Body of pancreas (tissue), 4 donors: Measurements from ENCODE around the gene NAA25. TPM values are rescaled to one million over a fixed set of nuclear protein-coding genes. Genes with fewer than 3 reads are reported as not detected.

ENCODE experiments used
- ATAC-seq: fragments of 150-250 bp; one replicate; pipeline ENCODE4 v1.9.1; 2016
- DNase-seq, 4 donors: peaks; one replicate each; pipeline ENCODE4 v3.0.0-alpha.2; 2019
- H3K27ac ChIP-seq, 4 donors: fragments of 200-600 bp; sonication (generic); 1 replicate in 3 of 4; 2 replicates in 1 of 4; pipeline versions ENCODE4 v1.5.1 to v1.6.1; 2016 to 2019; ENCODE audit warnings: mild to moderate bottlenecking in 1 of 4, mixed read lengths in 1 of 4, moderate library complexity in 1 of 4
- H3K27me3 ChIP-seq, 2 donors: fragments of 200-600 bp; sonication (generic); one replicate each; pipeline ENCODE4 v1.6.0; 2016; ENCODE audit warnings: mild to moderate bottlenecking in 1 of 2
- H3K36me3 ChIP-seq, 2 donors: fragments of 200-600 bp; sonication (generic); replicated peaks in 1 of 2; 2 replicates each; pipeline ENCODE4 v1.5.1; 2016; ENCODE audit warnings: low read depth in 2 of 2; ENCODE audit not compliant: insufficient read depth in 1 of 2
- H3K4me1 ChIP-seq: fragments of 200-600 bp; sonication (generic); one replicate; pipeline ENCODE4 v1.6.0; 2016
- H3K4me3 ChIP-seq, 2 donors: fragments of 200-600 bp; sonication (generic); 1 replicate in 1 of 2; 2 replicates in 1 of 2; pipeline ENCODE4 v1.5.1; 2016 to 2019
- H3K9me3 ChIP-seq, 3 donors: fragments of 200-600 bp; sonication (generic); 1 replicate in 2 of 3; 2 replicates in 1 of 3; pipeline ENCODE4 v1.5.1; 2016
- POLR2A ChIP-seq, 3 donors: fragments of 450-650 bp; IDR thresholded peaks; one replicate each; pipeline ENCODE4 v1.6.1; 2016; ENCODE audit warnings: antibody characterized with exemption in 3 of 3, mild to moderate bottlenecking in 2 of 3
- WGBS, 2 donors: methylation state at CpG; one replicate each; pipeline ENCODE4 v1.1.5; 2017; 5-methylcytosine and 5-hydroxymethylcytosine counted together
- intact Hi-C: fragments of 100-400 bp; cut with DNase I; formaldehyde crosslinking; loops from one replicate; pipeline ENCODE4 v1.15.1; 2023
- microRNA-seq, 2 donors: library from miRNA; unstranded; fragments of <30 nt; microRNA quantifications; one replicate each; pipeline ENCODE4, GENCODE V29; 2016; ENCODE audit warnings: borderline number of aligned reads in 2 of 2, borderline replicate concordance in 2 of 2
- small RNA-seq: library from RNA; depleted of rRNA; stranded (forward); fragments of <200 nt; gene quantifications from one replicate; pipeline ENCODE3, GENCODE V24; 2016
- total RNA-seq, 2 donors: library from RNA; depleted of rRNA; stranded (reverse); fragments of >200 nt; gene quantifications; one replicate each; pipeline ENCODE4 v1.1.0, GENCODE V29; 2016
- TF ChIP-seq, protein P1 (sequence below), 7 experiments: fragments of 450-650 bp in 4 of 7; fragments of 200-600 bp in 3 of 7; sonication (generic) in 3 of 7; IDR thresholded peaks; one replicate each; pipeline ENCODE4 v1.5.1; 2016 to 2019; ENCODE audit warnings: antibody characterized with exemption in 7 of 7

Gene NAA25
- total RNA-seq, 2 donors from 2014 or later, result 12.5 to 17.6 TPM

DNA sequence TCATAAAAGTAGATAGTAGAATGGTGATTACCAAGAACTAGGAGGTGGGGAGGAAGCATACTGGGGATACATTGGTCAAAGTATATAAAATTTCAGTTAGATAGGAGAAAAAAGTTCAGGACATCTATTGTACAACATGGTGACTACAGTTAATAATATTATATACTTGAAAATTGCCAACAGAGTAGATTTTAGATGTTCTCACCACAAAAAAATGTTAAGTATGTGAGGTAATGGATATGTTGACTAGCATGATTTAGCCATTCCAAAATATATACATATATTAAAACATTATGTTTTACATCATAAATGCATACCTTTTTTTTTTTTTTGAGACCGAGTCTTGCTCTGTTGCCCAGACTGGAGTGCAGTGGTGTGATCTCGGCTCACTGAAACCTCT, 126.6 kb downstream of the NAA25 start:
- H3K27me3 ChIP-seq, result no peaks in the 10 kb centered on the region
- H3K36me3 ChIP-seq, result no peaks in the 10 kb centered on the region
- no peak overlapping the region for H3K27ac ChIP-seq
- intact Hi-C loops, result no loop called here
- 78 to 94% methylated on average over 2 of the region's 2 CpGs for WGBS, 2 donors
- DNase-seq (no peak), ATAC-seq (no peak)
- no peaks in the 10 kb centered on the region for H3K9me3 ChIP-seq
- H3K4me1 ChIP-seq, result no peaks in the 10 kb centered on the region
- H3K4me3 ChIP-seq, result no peak overlapping the region
- no peak for TF ChIP-seq POLR2A (IDR thresholded peaks at IDR 0.05)
- TF ChIP-seq, protein P1, sequence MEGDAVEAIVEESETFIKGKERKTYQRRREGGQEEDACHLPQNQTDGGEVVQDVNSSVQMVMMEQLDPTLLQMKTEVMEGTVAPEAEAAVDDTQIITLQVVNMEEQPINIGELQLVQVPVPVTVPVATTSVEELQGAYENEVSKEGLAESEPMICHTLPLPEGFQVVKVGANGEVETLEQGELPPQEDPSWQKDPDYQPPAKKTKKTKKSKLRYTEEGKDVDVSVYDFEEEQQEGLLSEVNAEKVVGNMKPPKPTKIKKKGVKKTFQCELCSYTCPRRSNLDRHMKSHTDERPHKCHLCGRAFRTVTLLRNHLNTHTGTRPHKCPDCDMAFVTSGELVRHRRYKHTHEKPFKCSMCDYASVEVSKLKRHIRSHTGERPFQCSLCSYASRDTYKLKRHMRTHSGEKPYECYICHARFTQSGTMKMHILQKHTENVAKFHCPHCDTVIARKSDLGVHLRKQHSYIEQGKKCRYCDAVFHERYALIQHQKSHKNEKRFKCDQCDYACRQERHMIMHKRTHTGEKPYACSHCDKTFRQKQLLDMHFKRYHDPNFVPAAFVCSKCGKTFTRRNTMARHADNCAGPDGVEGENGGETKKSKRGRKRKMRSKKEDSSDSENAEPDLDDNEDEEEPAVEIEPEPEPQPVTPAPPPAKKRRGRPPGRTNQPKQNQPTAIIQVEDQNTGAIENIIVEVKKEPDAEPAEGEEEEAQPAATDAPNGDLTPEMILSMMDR (IDR thresholded peaks at IDR 0.05), result no peak

DNA sequence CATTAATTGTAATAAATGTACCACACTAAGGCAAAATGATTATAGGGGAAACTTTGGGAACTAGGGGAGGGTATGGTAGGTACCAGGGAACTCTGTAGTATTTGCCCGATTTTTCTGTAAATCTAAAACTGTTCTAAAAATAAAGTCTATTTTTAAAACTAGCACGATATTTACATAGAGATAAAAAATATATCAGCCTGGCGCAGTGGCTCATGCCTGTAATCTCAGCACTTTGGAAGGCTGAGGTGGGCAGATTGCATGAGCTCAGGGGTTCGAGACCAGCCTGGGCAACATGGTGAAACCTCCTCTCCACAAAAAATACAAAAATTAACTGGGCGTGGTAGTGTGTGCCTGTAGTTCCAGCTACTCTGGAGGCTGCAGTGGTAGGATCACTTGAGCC, 128.0 kb downstream of the NAA25 start:
- Histone ChIP-seq H3K27ac (no peak overlapping the region), H3K9me3 (no peaks in the 10 kb centered on the region), H3K4me3 (no peak overlapping the region), H3K27me3 (no peaks in the 10 kb centered on the region), H3K36me3 (no peaks in the 10 kb centered on the region), H3K4me1 (no peaks in the 10 kb centered on the region)
- DNase-seq (no peak), ATAC-seq (no peak)
- TF ChIP-seq, protein P1 (IDR thresholded peaks at IDR 0.05), result no peak
- TF ChIP-seq POLR2A (IDR thresholded peaks at IDR 0.05), result no peak
- intact Hi-C loops, result no loop called here
- 45 to 55% methylated on average over 5 of the region's 5 CpGs for WGBS, 2 donors

DNA sequence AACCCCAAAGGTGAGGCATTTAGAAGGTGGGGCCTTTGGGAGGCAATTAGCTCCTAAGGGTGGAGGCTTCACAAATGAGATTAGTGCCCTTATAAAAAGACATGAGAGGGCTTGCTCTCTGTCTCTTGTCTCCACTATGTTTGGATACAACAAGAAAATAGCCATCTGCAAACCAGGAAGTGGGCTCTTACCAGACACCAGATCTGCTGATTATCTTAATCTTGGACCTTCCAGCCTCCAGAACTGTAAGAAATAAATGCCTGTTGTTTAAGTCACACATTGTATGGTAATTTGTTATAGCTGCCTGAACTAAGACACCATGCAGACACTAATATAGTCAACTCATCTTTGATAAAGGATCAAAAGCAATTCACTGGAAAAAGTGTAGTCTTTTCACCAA, 130.0 kb downstream of the NAA25 start:
- Histone ChIP-seq H3K27me3 (no peaks in the 10 kb centered on the region), H3K9me3 (no peaks in the 10 kb centered on the region), H3K36me3 (no peaks in the 10 kb centered on the region), H3K4me1 (no peaks in the 10 kb centered on the region), H3K4me3 (no peak overlapping the region), H3K27ac (no peak overlapping the region)
- ATAC-seq, result no peak
- TF ChIP-seq, protein P1 (IDR thresholded peaks at IDR 0.05), result no peak
- no peak for TF ChIP-seq POLR2A (IDR thresholded peaks at IDR 0.05)
- intact Hi-C loops, result no loop called here
- no peak for DNase-seq

DNA sequence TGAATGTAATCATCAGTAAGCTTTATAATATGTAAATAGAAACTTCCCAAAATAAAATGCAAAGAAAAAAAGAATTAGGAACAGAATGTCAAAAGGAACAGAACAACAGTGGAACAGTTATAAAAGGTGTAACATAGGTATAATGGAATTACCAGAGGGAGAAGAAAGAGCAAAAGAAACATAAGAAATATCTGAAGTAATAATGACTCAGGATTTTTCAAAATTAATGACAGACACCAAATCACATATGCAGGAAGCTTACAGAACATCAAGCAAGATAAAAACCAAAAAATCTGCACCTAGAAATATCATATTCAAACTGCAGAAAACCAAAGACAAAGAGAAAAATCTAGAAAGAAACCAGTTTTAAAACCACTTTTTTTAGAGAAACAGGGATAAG, 131.7 kb downstream of the NAA25 start:
- H3K9me3 ChIP-seq, result no peaks in the 10 kb centered on the region
- no peaks in the 10 kb centered on the region for H3K36me3 ChIP-seq
- H3K27me3 ChIP-seq, result no peaks in the 10 kb centered on the region
- intact Hi-C loops, result no loop called here
- H3K27ac ChIP-seq, result no peak overlapping the region
- TF ChIP-seq, protein P1 (IDR thresholded peaks at IDR 0.05), result no peak
- no peak for TF ChIP-seq POLR2A (IDR thresholded peaks at IDR 0.05)
- ATAC-seq, result no peak
- H3K4me1 ChIP-seq, result no peaks in the 10 kb centered on the region
- DNase-seq, result no peak
- H3K4me3 ChIP-seq, result no peak overlapping the region

Small RNA genes lying within 50 kb of the gene (microRNA-seq; reads per million reads assigned to microRNA genes)
- 0 reads per million in 2 donors for gene MIR3657

Small RNA genes lying within 50 kb of the gene (small RNA-seq; reads per million reads assigned to genes)
- gene AC004024.1, result not detected
- gene MIR3657, result not detected
- gene RF00019, result not detected

Other genes starting within 250 kb of the NAA25 start
- gene TMEM116, start 95.6 kb downstream of the NAA25 start, total RNA-seq, result 1 to 10 TPM; 4.6 to 8.0 TPM
- gene ERP29, start 95.4 kb downstream of the NAA25 start, total RNA-seq, result 10 to 100 TPM; 42.5 to 50.8 TPM
- 10 to 100 TPM; 13.2 to 15.3 TPM for gene TRAFD1, start 16.8 kb upstream of the NAA25 start, total RNA-seq